SH-SY5Y (cell line): Measurements from ENCODE around the gene RAB24.

Experiments
- GATA2 ChIP-seq: IDR thresholded peaks from 2 replicates; pipeline ENCODE4 v1.6.1; 2011; ENCODE audit warnings: mild to moderate bottlenecking, low read depth, low read length
- GATA3 ChIP-seq: IDR thresholded peaks from 2 replicates; pipeline ENCODE4 v1.6.1; 2011; ENCODE audit warnings: low read depth, mild to moderate bottlenecking, low read length, moderate library complexity

- TF ChIP-seq GATA2, result no peak
- TF ChIP-seq GATA3, result no peak
Measured at GRCh38 chr5:177314376-177315342, 11.1 kb upstream of the RAB24 start.
